NCI-H1417 (cell line): ENCODE measurements around the gene RFC4.
"Not testable (repeated sequence)": the region's sequence is repeated elsewhere in the genome, so short reads cannot be mapped to it uniquely, and the experiment has no call there.

Source experiments
- DNase-seq, 3 experiments: peaks; one replicate each; lab custom pipeline; 2025; lab: John Stamatoyannopoulos, UW

The RFC4 gene

DNA sequence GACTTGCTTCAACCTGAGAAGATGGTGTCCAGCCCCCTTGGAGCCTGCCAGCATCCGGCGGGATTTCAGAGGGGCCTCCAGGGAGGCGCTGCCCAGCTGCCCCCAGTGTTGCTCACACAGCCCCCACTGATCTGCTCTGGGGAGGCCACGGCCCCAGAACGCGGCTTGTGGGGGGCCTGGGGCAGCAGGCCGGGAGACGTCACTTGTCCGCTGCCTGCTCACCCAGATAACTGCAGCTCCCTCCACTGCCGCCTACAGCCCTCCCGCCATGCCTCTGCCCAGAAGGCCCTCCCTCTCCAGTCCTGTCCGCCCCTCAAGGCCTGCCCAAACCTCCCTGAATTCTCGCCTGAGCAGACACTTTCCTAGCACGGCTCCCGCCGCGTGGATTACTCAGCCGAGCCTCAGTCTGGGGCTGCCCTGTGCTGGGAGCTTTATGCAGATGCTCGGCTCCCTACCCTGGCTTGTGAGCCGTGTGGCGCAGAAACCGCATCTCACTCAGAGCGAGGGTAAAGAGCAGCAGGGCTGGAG, 19.1 kb upstream of the RFC4 start:
- DNase-seq = peak in 2 of 3 experiments; percentile 75 to 81

DNA sequence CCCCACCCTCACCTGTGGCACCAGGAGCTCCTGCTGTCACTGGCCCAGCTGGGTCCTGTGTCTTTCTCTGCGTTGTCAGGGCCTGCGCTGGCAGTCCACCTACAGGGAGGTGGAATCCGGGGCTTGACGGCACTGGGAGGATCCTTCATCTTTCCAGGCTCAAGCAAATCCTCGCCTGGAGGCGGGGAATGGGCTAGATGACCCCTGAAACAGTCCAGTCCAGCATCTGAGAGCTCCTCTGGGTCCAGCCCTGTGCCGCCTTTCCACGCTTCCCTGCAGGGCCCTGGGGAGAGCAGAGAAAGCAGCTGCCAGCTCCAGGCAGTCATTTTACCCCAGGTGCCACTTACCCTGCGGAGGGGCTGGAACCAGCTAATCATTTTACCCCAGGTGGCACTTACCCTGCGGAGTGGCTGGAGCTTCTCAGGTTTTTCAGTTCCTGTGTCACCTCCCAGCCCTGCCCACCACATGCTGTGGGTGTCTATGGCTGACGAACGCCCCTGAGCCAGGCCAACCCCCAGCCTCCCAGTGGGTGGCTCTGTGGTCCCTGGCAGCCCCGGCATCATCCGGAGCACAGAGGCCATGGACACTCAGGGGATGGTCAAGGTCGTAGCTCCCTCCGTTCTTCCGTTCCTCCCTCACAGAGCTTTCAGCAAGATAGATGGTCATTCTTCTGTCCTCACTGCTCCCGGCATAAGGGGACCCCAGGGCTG, 18.3 kb upstream of the RFC4 start:
- peak; percentile 22 to 100 (median 95) for DNase-seq

DNA sequence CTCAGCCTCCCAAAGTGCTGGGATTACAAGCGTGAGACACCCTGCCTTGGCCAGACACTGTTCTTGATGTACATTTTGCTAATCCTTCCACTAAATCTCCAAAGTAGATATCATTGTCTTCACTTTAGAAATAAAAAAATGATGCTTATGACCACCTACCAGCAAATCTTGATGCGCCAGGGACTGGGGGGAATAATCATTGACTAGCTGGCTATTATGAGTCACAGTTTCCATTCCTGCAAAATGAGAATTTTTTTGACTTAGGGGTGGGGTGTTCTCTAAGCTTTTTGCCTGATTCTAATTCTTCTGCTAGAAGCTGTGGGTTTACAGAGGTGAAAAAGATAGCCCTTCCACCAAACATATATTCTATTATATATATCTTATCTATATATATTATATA, 17.1 kb upstream of the RFC4 start:
- peak in 2 of 3 experiments; percentile 19 to 49 for DNase-seq

DNA sequence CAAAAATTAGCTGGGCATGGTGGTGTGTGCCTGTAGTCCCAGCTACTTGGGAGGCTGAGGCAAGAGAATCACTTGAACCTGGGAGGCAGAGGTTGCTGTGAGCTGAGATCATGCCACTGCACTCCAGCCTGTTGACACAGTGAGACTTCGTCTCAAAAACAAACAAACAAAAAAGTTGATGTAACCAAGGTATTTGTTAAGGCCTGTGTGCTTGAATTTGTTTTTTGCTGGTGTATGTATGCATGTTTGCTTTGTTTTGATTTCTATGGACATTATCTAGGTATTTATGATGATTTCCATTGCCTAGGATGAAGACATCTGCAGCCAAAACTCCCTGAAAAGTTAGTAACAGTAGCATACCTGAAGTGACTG, 16.1 kb upstream of the RFC4 start:
- not testable (repeated sequence) for DNase-seq

DNA sequence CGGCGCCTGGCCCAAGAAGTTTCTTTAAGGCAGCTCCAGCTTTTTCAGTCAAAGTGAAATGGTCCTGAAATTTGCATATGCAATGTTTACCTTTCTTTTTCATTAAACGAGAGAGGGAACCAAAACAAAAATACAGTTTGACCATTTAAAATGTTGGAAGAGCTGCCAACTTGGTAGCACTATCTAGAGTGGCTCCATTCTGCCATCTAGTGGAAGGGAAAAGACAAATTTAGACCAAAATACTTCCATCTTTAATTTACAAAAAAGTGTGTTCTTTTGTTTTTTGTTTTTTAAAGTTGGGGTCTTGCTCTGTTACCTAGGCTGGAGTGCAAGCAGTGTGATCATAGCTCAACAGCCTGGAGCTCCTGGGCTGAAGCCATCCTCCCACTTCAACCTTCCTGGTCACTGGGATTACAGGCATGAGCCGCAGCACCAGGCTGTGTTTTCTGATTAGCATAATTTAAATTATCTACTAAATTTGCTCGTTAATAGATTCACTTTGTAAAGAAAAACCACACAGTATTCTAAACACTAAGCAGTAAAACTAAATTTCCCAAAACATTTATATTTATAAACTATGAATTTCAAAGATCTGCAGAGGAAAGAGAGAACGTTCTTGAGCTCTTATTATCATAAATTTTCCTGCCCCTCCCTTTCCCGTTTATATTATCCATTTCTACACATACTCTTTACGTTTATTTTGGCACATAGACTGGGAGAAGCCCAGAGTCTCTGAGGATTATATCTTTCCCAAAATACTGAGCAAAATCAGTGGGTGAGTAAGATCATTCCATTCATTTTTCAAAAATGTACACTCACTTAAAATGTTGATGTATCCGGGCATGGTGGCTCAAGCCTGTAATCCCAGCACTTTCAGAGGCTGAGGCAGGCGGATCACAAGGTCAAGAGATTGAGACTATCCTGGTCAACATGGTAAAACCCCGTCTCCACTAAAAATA, 15.4 kb upstream of the RFC4 start:
- peak; percentile 31 to 83 (median 76) for DNase-seq

DNA sequence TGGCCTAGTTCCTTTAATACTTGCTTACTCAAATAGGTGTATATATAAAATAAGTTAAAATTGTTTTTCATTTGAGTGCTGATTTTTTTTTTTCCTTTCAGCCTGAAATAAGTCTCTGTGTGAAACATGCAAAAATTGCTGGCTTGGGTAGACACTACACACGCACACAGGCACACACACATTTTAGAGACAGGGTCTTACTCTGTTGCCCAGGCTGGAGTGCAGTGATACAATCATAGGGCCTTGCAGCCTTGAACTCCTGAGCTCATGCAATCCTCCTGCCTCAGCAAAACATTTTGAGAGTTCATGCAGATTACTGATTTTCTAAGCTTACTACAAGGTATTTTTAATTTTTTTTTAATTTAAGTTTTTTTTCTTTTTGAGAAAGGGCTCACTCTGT, 12.7 kb upstream of the RFC4 start:
- DNase-seq = no peak

DNA sequence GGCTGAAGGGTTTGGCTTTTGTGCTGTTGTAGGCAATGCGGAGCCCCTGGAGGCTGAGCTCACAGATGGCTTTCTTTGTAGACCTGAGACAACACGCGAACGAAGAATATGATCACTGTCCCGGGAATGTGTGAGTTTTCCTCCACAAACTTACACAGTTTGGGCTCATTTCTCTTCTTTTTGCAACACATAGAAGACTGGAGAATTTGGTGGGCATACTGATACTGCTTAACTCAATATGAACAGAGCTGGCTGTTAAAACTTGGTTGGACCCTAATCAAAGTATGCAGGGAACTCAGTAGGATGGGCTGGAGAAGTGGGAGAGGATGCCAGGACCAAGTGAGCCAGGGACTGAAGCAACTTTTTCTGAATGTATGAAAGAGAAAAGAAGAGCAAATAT, 12.2 kb upstream of the RFC4 start:
- DNase-seq = no peak

DNA sequence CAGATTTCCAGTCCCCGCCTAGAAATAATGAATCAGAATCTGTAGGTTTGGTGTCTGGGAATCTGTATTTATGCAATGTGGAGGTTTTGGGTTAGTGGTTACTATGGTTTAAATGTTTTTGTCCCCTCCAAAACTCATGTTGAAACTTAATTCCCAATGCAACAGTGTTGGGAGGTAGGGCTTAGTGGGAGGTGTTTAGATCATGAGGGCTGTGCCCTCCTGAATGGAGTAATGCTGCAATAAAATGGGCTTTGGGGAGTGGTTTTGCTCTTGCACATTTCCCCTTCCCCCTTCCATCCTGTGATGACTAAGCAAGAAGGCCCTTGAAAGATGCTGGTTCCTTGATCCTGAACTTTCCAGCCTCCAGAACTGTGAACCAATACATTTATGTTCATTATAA, 9.2 kb upstream of the RFC4 start:
- no peak for DNase-seq

DNA sequence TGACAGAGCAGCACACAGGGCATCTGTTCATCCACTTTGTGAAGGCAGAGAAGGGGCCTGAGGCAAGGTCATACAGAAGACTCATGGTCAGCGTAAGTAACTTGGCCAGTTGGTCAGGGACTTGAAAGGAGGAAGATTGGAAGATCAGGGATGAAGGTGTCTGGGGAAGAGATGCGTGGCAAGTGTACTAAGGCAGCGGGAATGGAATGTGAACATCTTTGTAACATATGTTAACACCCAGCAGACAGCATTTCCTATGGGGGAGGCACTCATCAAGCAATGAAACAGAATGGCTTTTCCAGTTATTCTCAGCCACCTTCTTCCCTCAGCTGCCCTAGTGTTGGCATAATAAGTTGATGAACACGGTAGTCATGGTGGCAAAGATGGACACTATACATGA, 7.8 kb upstream of the RFC4 start:
- no peak for DNase-seq

DNA sequence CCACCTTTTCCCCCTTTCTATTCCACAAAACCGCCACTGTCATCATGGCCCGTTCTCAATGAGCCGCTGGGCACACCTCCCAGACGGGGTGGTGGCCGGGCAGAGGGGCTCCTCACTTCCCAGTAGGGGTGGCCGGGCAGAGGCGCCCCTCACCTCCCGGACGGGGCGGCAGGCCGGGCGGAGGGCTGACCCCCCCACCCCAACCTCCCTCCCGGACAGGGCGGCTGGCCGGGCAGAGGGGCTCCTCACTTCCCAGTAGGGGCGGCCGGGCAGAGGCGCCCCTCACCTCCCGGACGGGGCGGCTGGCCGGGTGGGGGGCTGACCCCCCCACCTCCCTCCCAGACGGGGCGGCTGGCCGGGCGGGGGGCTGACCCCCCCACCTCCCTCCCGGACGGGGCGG, 5.0 kb upstream of the RFC4 start:
- DNase-seq = not testable (repeated sequence)

DNA sequence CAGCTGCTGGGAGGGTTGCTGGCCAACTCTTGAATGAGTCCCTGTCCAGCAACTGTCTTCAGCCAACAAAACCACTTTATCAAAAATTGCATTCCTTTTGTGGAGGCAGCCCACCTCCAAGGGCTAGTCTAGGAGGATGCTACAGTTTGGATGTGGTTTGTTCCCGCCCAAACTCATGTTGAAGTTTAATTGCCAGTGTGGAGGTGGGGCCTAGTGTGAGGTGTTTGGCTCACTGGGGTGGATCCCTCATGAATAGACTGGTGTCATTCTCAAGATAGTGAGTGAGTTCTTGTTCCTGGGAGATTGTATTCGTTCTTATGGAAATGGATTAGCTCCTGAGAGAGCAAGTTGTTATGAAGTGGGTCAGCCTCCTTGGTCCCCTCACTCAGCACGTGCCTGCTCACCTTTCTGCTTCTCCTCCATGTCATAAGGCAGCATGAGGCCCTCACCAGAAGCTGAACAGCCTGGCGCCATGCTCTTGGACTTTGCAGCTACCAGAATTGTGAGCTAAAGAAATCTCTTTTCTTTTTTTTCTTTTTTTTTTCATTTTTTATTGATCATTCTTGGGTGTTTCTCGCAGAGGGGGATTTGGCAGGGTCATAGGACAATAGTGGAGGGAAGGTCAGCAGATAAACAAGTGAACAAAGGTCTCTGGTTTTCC, 4.2 kb upstream of the RFC4 start:
- peak in 1 of 3 experiments; percentile 47 for DNase-seq

DNA sequence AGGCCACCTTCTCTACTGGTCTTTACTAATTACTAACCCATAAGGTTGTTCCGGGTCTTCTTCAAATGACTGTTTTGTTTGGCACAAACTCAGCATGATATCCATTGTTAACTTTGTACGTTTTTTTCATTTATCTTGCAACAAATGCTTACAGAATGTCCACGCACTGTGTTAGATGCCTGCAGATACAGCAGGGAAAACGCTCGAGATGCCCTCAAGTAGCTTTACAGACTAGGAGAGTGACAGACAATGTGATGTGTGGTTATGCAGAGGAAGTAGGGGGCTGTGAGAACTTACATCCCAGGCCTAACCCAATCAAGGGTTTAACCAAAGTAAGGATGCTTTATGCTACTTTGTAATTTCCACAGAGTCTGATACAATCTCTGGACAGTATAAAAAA, 949 bp upstream of the RFC4 start:
- no peak for DNase-seq

DNA sequence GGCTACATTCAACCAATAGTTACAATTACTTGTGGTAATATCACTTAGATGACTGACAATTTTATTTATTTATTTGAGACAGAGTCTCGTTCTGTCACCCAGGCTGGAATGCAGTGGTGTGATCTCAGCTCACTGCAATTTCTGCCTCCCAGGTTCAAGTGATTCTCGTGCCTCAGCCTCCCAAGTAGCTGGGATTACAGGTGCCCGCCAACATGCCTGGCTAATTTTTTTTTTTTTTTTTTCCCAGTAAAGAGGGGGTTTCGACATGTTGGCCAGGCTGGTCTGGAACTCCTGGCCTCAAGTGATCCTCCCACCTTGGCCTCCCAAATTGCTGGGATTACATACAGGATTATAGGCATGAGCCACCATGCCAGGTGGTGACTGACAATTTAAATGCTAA, 2.8 kb downstream of the RFC4 start:
- DNase-seq = not testable (repeated sequence)

DNA sequence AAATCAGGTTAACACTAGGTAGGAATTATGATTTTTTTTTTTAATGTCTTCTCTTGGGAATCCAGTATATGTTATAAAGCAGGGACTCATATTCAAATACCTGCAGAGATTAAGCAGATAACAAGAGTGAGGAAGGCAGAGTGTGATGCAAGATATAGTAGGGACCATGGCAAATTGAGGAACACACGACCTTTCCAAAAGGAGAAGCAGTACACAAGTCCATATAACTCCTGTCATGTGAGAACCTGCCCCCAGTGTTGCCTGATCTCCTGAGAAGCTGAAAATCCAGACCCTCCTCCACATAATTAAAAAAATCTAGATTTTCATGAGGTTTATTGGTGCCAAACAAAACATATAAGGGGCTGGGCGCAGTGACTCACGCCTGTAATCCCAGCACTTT, 3.6 kb downstream of the RFC4 start:
- DNase-seq = no peak

DNA sequence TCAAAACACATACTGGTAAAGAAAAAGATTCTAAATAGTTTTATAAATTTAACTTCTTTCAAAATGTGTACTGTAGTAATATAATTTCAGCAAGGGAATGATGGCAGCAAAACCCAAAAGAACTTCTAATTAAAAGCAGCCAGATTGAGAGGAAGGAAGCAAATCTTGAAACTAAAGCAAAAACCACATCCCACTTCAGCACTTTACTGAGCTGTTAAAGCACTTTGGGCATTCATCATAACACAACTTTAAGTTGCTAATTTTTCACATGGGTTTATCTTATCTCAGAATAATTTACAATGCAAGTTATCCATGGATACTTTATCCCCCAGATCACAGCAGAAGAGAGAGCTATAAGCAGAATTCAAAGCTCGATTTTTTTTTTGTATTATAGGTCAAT, 6.0 kb downstream of the RFC4 start:
- DNase-seq = no peak

DNA sequence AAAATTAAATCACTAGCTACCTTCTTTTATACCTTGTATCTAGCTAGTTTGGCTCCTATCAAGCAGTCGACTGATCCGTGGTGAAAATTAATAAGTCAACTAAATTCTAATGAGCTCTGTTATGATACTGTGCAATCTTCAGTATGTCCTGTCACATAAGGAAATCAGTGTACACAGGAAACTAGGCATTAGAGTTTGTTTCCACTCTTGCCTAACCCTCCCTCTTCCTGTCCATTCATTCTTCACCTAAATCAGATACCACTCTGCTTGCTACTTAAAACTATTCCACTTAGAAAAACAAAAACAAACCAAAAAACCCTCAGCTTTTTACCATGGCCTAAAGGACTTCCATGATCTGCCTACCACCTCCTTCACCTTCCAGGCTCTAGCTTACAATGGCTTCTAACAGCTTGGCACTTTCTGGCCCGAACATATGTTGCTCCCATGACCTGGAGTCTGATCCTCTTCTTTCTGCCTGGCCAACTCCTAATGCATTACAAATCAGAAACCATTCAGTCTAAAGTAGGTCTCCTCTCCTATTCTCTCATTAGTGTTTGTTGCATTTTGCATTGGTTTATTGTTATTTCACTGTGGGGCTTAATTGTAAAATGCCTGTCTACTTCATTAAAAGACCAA, 7.9 kb downstream of the RFC4 start:
- no peak for DNase-seq

DNA sequence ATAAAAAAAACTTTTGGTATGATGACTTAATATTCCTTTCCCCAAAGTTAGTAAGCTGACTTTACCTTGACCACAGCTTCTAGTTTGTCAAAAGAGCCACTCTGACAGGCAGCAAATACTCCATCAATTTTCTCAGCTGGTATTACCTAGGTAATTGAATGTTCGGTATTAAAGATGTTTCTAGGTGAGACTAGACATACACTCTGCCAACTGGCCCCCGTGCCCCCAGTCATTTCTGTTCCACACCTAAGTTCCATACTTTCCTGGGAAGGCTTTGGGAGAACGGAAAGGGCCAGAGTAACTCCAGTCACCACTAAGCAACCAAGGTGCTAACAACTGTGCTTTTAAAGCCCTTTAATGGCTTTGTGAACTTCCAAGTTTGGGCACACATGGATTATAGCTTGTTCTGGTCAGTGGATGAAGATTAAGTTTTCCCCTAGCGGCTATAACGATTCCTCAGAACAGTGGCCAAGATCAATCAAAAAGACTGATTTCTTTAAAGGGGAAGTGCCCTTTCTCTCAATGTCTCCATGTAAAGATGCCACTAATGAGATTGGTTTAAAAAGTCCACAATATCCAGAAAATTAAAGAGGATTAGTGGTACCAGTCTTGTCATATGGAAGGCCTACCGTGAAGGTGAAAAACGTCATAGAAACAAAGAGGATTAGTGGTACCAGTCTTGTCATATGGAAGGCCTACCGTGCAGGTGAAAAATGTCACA, 15.9 kb downstream of the RFC4 start:
- DNase-seq = peak; percentile 16 to 64 (median 36)

DNA sequence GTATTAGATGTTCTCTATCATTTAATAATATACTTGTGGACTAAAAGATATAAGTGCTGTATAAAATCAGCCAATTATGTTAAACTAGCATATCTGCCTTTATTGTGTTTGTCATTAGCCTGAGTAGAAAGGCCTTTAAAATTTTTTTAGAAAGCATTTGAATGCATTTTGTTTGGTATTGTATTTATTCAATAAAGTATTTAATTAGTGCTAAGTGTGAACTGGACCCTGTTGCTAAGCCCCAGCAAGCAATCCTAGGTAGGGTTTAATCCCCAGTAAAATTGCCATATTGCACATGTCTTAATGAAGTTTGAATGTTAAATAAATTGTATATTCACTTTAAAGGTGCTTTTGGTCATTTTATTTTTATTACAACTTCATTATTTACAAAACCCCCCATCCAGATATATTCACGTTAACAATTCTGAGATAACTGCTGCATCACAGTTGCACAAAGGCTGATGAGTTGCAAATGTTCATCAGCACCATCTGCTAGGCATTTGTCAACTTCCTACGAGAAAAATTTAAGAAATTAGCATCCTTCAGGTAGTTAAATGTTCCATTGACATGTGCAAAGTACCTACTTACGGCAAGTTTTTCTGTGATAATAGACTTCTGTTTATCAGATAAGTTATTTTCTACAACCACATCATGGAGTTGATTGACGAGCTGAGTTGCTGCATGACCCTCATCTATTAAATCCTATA, 16.6 kb downstream of the RFC4 start:
- no peak for DNase-seq

DNA sequence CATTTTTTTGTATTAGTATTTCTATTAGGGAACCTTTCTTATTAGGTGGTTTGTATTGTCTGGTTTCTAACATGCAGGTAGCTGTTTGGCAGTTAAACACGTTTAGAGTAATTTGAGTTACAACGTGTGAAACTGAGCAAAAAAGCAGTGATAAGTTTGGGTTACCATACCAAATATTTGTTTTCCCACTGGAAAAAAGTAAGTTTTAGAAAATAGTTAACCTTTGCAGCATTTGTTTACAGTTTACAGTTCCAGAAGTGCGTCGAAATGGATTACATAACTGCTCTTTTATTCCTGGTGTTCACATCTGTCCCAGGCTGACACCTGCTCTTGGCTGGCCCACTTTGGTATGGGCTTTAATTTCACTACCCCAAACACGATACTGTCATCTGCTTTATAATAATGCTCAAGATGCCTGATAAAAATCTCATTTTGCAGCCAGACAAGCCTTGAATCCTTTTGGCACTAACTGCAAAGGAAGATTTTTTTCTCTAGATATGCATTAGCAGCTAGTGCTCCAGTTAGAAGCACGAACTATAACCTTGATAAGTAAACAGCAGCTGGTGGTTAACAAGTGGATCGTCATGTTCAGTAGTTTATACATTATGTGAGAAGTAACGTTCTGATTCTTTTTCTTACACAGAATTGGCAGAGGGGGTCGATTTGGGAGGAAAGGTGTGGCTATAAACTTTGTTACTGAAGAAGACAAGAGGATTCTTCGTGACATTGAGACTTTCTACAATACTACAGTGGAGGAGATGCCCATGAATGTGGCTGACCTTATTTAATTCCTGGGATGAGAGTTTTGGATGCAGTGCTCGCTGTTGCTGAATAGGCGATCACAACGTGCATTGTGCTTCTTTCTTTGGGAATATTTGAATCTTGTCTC, 17.6 kb downstream of the RFC4 start:
- DNase-seq = peak in 1 of 3 experiments; percentile 31
